ENCODE results near the gene CRABP2. TPM values are rescaled to one million over a fixed set of nuclear protein-coding genes. Genes with fewer than 3 reads are reported as not detected.
A peak's percentile ranks its signal among the peaks of the same experiment; 100 is the strongest.

Gene CRABP2
- total RNA-seq, 1 donor from 2014 or later: 146 TPM

DNA sequence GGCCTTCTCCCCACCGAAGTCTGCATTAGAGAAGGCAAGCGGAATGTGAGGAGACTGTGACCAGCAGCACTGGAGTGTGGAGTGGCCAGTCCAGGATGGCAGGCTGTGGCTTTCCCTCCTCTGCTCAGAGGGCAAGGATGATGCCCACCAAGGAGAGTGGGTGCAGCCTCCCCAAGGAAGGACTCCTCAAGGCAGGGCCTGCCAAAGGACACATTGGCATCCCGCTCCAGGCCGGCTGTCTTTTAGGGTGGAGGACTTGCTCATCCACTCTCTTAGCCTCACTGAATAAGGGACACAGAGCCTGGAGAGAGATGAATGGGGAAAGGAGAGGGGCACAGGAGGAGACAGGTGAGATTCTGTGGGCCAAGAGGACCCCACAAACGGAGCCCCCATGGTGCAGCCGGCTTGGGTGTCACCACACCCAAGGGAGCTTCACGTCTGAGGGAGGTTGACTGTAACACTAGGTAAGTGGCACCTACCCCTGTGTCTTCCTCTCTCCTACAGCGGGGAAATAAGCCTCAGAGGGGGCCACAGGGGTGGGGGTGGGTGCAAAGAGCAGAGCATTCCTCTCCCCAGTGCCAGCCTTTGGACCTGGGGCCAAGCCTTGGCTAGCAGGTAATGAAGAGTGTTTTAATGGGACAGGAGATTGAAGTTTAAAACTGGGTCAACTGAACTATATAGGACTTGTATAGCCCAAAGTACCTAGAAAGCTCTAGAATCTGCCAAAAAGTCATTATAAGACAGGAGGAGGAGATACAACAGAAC, 24.0 kb downstream of the CRABP2 start:
- no peak for DNase-seq (ENCODE audit: extremely low spot score, unreplicated experiment)
- Mint-ChIP-seq H3K9me3 (ENCODE audit: unreplicated experiment) (no peaks in the 10 kb centered on the region), H3K27me3 (ENCODE audit: unreplicated experiment) (peaks cover 40% of the 10 kb centered on the region), H3K4me3 (ENCODE audit: unreplicated experiment) (no peak overlapping the region), H3K36me3 (ENCODE audit: unreplicated experiment) (no peaks in the 10 kb centered on the region), H3K4me1 (ENCODE audit: unreplicated experiment) (peaks cover 13% of the 10 kb centered on the region), H3K27ac (ENCODE audit: unreplicated experiment) (no peak overlapping the region)
- TF ChIP-seq, protein P1, sequence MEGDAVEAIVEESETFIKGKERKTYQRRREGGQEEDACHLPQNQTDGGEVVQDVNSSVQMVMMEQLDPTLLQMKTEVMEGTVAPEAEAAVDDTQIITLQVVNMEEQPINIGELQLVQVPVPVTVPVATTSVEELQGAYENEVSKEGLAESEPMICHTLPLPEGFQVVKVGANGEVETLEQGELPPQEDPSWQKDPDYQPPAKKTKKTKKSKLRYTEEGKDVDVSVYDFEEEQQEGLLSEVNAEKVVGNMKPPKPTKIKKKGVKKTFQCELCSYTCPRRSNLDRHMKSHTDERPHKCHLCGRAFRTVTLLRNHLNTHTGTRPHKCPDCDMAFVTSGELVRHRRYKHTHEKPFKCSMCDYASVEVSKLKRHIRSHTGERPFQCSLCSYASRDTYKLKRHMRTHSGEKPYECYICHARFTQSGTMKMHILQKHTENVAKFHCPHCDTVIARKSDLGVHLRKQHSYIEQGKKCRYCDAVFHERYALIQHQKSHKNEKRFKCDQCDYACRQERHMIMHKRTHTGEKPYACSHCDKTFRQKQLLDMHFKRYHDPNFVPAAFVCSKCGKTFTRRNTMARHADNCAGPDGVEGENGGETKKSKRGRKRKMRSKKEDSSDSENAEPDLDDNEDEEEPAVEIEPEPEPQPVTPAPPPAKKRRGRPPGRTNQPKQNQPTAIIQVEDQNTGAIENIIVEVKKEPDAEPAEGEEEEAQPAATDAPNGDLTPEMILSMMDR (IDR thresholded peaks at IDR 0.05): no peak

DNA sequence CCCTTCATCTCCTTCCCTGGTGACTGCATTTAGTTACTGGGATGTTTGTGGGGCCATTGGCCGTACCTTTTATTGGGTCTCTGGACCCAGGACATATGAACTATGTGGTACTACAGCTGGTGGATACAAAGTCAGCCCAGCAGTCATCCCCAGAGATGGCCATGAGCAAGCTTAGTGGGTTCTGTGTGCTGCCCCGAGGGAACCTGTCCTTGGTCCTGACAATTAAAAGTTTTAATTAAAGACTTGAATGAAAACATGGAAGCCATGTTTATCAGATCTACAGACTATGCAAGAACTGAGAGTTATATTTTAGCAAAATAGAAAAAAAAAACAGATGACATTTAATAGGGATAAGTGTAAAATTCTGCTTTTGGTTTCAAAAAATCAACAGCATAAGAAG, 25.3 kb downstream of the CRABP2 start:
- Mint-ChIP-seq H3K9me3 (ENCODE audit: unreplicated experiment) (no peaks in the 10 kb centered on the region), H3K36me3 (ENCODE audit: unreplicated experiment) (no peaks in the 10 kb centered on the region), H3K27me3 (ENCODE audit: unreplicated experiment) (peaks cover 40% of the 10 kb centered on the region), H3K4me3 (ENCODE audit: unreplicated experiment) (no peak overlapping the region), H3K27ac (ENCODE audit: unreplicated experiment) (no peak overlapping the region), H3K4me1 (ENCODE audit: unreplicated experiment) (peaks cover 24% of the 10 kb centered on the region)
- no peak for DNase-seq (ENCODE audit: extremely low spot score, unreplicated experiment)
- TF ChIP-seq, protein P1 (IDR thresholded peaks at IDR 0.05): no peak

DNA sequence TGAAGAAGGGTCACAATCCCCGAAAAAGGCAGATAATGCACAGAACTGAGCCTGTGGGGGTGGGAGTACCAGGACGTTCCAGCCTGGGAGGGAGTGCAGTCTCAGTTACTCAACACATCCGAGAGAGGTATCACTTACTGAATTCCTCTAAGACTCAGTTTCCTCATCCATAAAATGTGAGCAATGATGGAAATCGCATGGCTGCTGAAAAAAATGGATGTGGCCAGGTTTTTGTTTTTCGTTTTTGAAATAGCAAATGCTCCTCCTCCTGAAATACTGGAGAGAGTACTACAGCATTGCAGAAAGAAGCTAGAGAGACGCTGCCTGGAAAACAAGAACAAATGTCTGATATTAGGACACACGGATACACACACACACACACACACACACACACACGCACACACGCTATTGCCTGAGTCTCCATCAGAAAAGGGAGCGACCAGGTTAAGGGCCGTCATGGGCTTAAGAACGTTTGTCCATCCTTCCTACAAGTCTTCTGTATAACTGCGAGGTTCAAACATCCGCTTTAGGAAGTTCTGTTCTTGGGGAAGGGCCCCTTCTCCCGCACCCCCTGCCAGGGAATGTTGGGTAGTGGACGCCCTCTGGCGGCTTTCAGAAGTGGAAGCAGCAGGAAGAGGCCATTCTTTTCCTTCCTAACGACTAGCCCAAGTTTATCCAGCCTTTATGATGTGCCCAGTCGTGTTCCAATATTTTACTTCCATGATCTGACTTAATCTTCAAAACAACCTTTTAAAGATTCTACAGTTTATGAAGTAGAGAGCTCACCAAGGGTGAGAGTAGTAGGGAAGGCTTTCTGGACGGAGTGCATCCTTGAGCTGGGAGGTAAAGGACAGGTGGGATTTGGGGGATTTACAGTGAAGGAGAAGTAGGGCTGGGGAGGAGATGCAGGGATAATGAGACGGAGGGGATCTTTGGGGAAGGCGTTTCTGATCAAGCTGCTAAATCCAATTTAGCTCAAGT, 27.5 kb downstream of the CRABP2 start:
- Mint-ChIP-seq H3K27me3 (ENCODE audit: unreplicated experiment) (peaks cover 32% of the 10 kb centered on the region), H3K9me3 (ENCODE audit: unreplicated experiment) (no peaks in the 10 kb centered on the region), H3K4me3 (ENCODE audit: unreplicated experiment) (peak overlapping the region; percentile 63), H3K27ac (ENCODE audit: unreplicated experiment) (peak overlapping the region; percentile 62), H3K36me3 (ENCODE audit: unreplicated experiment) (peaks cover 5% of the 10 kb centered on the region), H3K4me1 (ENCODE audit: unreplicated experiment) (peaks cover 44% of the 10 kb centered on the region)
- TF ChIP-seq, protein P1 (IDR thresholded peaks at IDR 0.05): peak; percentile 94
- no peak for DNase-seq (ENCODE audit: extremely low spot score, unreplicated experiment)

DNA sequence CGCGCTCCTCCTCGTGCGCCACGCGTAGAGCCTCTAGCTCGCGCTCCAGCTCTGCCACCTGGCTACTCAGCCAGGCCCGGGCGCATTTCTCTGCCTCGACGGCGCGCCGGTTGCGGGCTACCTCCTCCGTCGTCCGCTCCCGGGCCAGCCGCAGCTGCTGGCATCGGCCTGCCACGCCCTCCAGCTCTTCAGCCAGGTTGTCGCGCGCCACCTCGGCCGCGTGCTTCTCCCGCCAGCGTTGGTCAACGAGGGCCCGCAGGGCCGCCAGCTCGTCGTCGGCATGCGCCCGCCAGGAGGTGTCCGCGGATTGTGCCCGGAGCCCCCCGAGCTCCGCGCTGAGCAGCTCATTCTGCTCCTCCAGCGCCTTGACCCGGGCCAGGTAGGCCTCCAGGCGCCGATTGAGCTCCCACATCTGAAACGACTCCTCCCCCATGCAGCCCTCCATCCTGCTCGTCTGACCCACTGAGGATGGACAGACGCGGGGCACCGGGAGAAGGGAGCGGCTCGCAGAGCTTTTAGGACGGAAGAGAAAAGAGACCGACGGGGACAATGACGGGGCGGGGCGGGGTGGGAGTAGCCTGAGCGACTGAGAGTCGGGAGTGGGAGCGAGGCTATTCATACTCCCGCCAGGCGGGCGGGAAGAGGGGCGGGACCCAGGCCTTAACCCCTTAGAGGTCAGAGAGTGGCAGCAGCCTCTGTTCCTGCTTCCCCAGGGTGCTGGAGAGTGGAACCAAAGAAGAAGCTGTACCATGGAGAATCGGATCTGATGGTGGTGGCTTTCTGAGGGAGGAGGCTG, 28.4 kb downstream of the CRABP2 start, which contains the start of gene NES:
Gene NES, minus strand, starts transcription at position 588 of the 796 bp plus-strand sequence. Its CDS starts 143 bp downstream, at position 445.
- peak within 1 kb of the TSS; percentile 63 for H3K4me3 Mint-ChIP-seq (ENCODE audit: unreplicated experiment)
- H3K4me1 Mint-ChIP-seq (ENCODE audit: unreplicated experiment): peaks cover 45% of the 10 kb centered on the region
- peaks cover 11% of the 10 kb centered on the region for H3K36me3 Mint-ChIP-seq (ENCODE audit: unreplicated experiment)
- DNase-seq (ENCODE audit: extremely low spot score, unreplicated experiment): no peak
- peak within 1 kb of the TSS; percentile 62 for H3K27ac Mint-ChIP-seq (ENCODE audit: unreplicated experiment)
- peaks cover 29% of the 10 kb centered on the region for H3K27me3 Mint-ChIP-seq (ENCODE audit: unreplicated experiment)
- H3K9me3 Mint-ChIP-seq (ENCODE audit: unreplicated experiment): no peaks in the 10 kb centered on the region
- TF ChIP-seq, protein P1 (IDR thresholded peaks at IDR 0.05): no peak
